Progenitor cell of endocrine pancreas (in vitro differentiated cells): Measurements from ENCODE around the gene NTN1. TPM values are rescaled to one million over a fixed set of nuclear protein-coding genes. Genes with fewer than 3 reads are reported as not detected.

ENCODE experiments used
- DNase-seq: peaks from one replicate; pipeline ENCODE4 v3.0.0; 2021; ENCODE audit warnings: low spot score; ENCODE audit not compliant: unreplicated experiment
- H3K27ac Mint-ChIP-seq: 2 replicates; pipeline ENCODE4 v1.8.0; 2021; ENCODE audit warnings: mild to moderate bottlenecking, moderate library complexity, mixed read lengths
- H3K27me3 Mint-ChIP-seq: 2 replicates; pipeline ENCODE4 v1.8.0; 2021; ENCODE audit warnings: mixed read lengths
- H3K36me3 Mint-ChIP-seq: 2 replicates; pipeline ENCODE4 v1.8.0; 2022; ENCODE audit warnings: mixed read lengths; ENCODE audit not compliant: insufficient read depth
- H3K4me1 Mint-ChIP-seq: 2 replicates; pipeline ENCODE4 v1.8.0; 2021; ENCODE audit warnings: low read depth, mixed read lengths
- H3K4me3 Mint-ChIP-seq: 2 replicates; pipeline ENCODE4 v1.8.0; 2021; ENCODE audit warnings: low read depth, mild to moderate bottlenecking, moderate library complexity, mixed read lengths
- H3K9me3 Mint-ChIP-seq: 2 replicates; pipeline ENCODE4 v1.8.0; 2021; ENCODE audit warnings: low read depth, mixed read lengths
- total RNA-seq: library from RNA; stranded (reverse); gene quantifications from 2 replicates; pipeline ENCODE4 v1.2.1, GENCODE V29; 2021
- TF ChIP-seq, protein P1 (sequence below): fragments of 200-600 bp; sonication (generic); IDR thresholded peaks from one replicate; pipeline ENCODE4 v1.5.0; 2021; ENCODE audit warnings: antibody characterized with exemption, mild to moderate bottlenecking; ENCODE audit not compliant: unreplicated experiment

NTN1 gene
- total RNA-seq, 1 donor from 2014 or later, result 4.4 TPM

DNA sequence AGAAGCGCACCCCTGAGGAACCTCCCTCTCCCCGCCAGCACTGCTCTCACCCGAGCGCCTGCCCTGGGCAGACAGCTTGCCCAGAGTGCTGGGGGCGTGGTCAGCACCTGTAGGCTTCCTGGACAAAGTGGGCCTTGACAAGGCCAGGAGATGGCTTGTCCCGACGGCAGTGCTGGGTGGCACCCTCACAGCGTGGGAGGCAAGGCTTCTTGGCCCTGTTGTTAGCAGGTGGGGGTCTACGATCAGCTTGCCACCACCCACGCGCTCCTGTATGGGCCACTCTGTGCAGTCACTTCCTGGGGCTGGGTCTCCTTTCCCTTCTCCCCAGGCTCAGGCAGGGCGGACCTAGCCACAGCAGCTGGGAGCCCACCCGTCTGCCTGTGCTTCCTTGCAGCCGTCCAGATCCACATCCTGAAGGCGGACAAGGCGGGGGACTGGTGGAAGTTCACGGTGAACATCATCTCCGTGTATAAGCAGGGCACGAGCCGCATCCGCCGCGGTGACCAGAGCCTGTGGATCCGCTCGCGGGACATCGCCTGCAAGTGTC lies 218.0 kb downstream of the NTN1 start:
- H3K36me3 Mint-ChIP-seq, result no peaks in the 10 kb centered on the region
- DNase-seq, result no peak
- H3K27me3 Mint-ChIP-seq, result peaks cover 16% of the 10 kb centered on the region
- no peaks in the 10 kb centered on the region for H3K9me3 Mint-ChIP-seq
- peak overlapping the region; percentile 60 for H3K4me3 Mint-ChIP-seq
- peaks cover 26% of the 10 kb centered on the region for H3K4me1 Mint-ChIP-seq
- TF ChIP-seq, protein P1, sequence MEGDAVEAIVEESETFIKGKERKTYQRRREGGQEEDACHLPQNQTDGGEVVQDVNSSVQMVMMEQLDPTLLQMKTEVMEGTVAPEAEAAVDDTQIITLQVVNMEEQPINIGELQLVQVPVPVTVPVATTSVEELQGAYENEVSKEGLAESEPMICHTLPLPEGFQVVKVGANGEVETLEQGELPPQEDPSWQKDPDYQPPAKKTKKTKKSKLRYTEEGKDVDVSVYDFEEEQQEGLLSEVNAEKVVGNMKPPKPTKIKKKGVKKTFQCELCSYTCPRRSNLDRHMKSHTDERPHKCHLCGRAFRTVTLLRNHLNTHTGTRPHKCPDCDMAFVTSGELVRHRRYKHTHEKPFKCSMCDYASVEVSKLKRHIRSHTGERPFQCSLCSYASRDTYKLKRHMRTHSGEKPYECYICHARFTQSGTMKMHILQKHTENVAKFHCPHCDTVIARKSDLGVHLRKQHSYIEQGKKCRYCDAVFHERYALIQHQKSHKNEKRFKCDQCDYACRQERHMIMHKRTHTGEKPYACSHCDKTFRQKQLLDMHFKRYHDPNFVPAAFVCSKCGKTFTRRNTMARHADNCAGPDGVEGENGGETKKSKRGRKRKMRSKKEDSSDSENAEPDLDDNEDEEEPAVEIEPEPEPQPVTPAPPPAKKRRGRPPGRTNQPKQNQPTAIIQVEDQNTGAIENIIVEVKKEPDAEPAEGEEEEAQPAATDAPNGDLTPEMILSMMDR, result no peak
- H3K27ac Mint-ChIP-seq, result no peak overlapping the region

DNA sequence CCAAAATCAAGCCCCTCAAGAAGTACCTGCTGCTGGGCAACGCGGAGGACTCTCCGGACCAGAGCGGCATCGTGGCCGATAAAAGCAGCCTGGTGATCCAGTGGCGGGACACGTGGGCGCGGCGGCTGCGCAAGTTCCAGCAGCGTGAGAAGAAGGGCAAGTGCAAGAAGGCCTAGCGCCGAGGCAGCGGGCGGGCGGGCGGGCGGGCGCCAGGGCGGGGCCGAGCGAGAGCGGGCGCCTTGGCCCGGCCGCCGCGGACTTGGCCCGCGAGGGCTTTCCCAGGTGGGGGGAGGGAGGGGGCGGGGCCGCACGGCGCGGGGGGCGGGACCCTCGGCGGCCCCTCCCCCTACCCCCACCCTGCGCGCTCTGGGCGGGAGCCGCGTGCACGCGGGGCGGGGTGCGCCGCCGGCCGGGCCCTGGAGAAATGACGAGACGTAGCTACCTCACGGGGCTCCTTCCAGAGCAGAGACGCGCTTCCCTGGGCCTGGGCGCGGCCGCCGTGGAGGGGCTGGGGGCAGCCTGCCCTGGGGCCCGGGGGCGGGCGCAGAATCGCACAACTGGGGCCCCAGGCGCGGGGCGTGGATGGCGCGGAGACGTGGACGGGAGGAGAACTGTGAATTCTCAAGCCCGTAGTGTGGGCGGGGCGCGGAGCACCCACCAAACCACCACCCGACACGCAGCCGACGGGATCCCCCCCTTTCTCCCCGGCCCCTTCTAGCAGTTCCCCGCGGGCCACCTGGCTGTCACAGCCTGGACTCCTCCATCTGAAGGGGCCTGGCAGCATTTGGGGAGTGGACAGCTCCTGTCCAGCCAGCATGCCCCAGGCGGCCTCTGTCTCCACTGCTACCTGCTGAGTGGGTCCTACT lies 218.7 kb downstream of the NTN1 start:
- H3K9me3 Mint-ChIP-seq, result no peaks in the 10 kb centered on the region
- H3K4me3 Mint-ChIP-seq, result peak overlapping the region; percentile 60
- DNase-seq, result peak; percentile 40
- H3K4me1 Mint-ChIP-seq, result peaks cover 26% of the 10 kb centered on the region
- TF ChIP-seq, protein P1, result no peak
- no peaks in the 10 kb centered on the region for H3K36me3 Mint-ChIP-seq
- peaks cover 16% of the 10 kb centered on the region for H3K27me3 Mint-ChIP-seq
- peak overlapping the region; percentile 62 for H3K27ac Mint-ChIP-seq

DNA sequence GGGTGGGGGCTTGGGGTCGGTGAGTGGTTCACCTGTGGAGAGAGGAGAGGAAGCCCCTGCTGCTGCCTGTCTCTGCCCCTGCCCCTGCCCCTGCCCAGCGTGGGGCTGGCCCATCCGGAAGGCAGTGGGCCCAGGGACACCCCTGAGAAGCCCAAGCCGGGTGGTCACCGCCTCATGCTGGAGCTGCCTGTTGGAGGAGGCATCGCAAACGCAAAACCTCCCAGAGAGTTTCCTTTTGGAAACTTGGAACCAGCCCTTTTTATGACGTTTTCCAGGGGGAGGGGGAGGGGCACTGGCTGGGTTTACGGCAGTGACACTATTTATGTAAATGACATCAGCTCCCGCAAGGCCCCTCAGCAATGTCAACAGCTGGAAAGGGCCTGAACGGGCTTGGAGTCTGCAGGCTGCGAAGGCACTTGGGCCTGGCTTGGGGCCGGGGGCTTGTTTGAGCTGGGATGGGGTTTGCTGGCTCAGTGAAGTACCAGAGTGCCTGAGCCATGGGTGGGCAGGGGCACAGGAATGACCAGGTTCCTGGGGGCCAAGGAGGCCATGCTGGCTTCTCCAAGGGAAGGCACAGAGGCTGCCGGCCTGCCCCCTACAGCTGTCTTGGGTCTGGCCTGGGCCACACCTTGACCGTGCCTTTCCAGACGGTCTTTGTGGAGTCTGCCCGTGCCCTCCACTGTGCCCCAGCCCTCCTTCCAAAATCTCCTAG lies 219.5 kb downstream of the NTN1 start:
- H3K4me3 Mint-ChIP-seq, result peak overlapping the region; percentile 40
- peaks cover 26% of the 10 kb centered on the region for H3K4me1 Mint-ChIP-seq
- peak overlapping the region; percentile 62 for H3K27ac Mint-ChIP-seq
- no peaks in the 10 kb centered on the region for H3K9me3 Mint-ChIP-seq
- H3K36me3 Mint-ChIP-seq, result no peaks in the 10 kb centered on the region
- H3K27me3 Mint-ChIP-seq, result peaks cover 17% of the 10 kb centered on the region
- peak; percentile 39 for DNase-seq
- TF ChIP-seq, protein P1, result no peak

DNA sequence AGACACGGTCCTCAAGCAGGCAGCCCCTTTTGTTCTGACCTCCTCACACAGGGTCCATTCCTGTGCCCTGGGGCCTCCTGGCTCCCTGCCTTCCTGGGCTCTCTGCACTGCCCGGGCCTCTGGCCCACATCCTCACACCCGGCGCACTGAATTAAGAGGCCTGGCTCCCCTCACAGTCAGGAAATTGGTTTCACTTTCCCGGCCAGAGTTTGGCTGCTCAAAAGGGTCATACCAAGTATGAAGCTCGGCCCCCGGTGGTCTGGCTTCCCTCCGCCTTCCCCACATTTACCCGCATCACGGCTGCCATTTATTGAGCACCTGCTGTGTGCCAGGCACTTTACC lies 220.0 kb downstream of the NTN1 start:
- TF ChIP-seq, protein P1, result no peak
- Mint-ChIP-seq H3K9me3 (no peaks in the 10 kb centered on the region), H3K4me1 (peaks cover 26% of the 10 kb centered on the region), H3K36me3 (no peaks in the 10 kb centered on the region), H3K4me3 (no peak overlapping the region), H3K27ac (no peak overlapping the region), H3K27me3 (peaks cover 19% of the 10 kb centered on the region)
- DNase-seq, result no peak

DNA sequence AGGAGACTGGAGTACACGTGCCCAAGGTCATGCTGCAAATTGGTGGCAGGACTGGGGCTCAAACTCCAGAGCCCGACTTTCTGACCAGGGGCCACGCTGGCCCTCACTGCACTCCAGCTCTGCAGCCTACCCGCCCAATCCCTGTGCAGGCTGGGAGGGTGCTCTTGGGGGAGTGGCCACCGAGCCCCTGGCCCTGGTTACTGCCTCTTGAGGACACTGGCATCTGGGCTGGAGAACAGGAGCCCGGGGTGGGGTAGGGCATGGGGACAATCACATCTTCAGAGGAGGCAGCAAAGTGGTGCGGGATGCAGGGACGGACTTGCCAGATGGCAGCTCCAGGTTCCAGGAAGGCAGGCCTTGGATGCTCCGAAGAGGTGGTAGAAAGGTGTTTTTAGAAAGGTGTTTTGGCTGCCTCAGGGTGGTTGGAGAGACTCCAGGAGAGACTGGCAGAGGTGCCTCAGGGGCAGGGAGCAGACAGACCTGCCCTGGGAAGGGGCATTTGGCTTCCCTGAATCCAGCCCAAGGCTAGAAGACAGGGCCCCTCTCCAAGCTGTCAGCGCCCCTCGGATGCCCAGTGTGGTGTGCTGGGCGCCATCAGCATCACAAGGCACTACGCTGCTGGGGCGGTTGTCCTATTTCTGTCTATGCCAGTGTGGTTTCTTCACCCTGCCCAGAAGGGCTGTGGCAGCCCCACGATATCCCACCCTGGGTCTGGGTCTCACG lies 220.6 kb downstream of the NTN1 start:
- peaks cover 26% of the 10 kb centered on the region for H3K4me1 Mint-ChIP-seq
- TF ChIP-seq, protein P1, result no peak
- H3K27me3 Mint-ChIP-seq, result peaks cover 19% of the 10 kb centered on the region
- H3K9me3 Mint-ChIP-seq, result no peaks in the 10 kb centered on the region
- H3K4me3 Mint-ChIP-seq, result no peak overlapping the region
- H3K36me3 Mint-ChIP-seq, result no peaks in the 10 kb centered on the region
- DNase-seq, result no peak
- no peak overlapping the region for H3K27ac Mint-ChIP-seq
